HG03460 (cell line): Measurements from ENCODE around the gene TRO.

Experiments used
- ATAC-seq: cut with Tn5 transposase; IDR thresholded peaks from one replicate; pipeline ENCODE4 v1.9.1; 2021; ENCODE audit not compliant: unreplicated experiment

TRO gene

DNA sequence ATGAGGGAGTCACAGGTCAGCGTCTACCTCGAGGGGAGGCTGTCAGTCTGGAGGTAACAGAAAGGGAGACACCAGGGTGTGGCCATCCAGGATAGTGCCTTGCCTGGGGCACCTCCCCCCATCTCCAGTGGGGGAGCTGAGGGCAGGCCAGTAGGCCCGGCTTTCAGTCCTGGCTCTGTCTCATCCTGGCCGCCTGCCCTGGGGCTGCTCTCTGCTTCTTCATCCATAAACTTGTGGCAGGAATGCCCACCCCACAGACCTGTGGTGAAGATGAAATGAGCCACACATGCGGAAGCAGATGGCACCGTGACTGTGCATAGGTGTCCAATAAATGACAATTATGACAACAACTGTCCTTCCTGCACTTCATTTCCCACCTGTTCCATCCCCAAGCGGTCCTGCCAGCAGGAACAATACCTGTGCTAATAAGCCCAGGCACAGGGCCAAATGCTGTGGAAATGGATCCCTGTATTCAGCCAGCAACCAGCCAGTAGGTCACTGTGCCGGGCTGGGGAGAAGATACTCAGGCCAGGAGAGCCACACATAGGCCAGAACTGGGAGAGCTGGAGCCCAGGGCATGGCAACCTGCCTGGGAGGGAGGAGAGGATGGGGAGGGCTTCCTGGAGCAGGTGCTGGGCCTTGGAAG, 30.2 kb downstream of the TRO start:
- no peak for ATAC-seq

DNA sequence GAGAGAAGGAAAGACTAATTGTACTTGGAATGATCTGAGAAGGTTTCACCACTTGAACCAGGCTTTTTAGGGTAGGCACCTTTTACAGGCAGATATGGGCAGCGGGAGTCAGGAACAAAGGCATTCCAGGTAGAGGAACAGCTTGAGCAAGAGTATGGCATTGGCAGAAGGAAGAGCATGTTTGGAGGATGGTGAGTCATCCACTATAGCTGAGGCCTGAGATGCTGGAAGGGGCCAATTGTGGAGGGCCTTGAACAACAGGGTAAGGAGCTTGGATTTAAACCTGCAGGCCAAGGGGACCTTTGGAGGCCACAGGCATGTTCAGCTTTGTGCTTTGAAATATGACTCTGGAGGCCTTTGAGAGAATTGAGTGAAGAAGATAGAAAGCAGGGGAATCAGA, 41.1 kb downstream of the TRO start:
- no peak for ATAC-seq

DNA sequence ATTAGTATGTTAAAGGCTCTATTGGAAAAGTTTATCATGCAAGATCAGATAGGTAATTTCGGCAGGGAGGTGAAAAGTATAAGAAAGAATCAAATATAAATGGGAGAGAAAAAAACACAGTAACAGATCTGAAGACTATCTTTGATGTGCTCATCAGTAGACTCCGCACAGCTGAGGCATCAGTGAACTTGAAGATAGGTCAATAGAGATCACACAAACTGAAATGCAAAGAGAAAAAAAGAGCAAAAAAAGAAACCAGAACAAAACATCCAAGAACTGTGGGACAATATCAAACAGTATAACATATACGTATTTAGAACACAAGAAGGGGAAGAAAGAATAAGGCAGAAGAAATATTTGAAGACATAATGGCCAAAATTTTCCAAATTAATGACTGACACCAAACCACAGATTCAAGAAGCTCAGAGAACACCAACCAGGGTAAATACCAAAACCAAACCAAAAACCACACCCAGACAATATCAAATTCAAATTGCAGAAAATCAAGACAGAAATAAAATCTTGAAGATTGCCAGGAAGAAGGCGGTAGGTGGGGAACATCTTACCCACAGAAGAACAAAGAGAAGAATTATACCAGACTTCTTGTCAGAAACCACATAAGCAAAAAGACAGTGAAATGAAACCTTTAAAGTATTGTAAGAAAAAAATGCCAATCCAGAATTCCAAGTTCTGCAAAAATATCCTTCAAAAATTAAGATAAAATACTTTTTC, 44.3 kb downstream of the TRO start:
- ATAC-seq: no peak

DNA sequence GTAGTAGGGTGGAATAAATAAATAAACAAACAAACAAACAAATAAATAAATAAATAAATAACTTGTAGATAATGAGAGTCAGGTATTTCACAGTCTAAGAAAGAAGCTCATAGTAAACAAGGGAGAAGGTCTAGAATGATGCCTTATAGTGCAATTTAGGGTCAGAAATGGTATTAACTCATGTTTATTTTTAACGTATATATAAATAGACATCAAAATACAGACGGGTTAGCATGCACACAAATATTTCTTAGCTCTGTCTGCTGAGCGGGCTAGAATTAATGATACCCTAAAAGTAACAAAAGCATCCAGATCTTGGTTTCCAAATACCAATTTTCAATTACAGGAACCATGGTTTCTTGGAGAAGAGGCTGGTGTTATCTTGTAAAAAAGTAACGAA, 56.8 kb downstream of the TRO start:
- ATAC-seq: no peak

DNA sequence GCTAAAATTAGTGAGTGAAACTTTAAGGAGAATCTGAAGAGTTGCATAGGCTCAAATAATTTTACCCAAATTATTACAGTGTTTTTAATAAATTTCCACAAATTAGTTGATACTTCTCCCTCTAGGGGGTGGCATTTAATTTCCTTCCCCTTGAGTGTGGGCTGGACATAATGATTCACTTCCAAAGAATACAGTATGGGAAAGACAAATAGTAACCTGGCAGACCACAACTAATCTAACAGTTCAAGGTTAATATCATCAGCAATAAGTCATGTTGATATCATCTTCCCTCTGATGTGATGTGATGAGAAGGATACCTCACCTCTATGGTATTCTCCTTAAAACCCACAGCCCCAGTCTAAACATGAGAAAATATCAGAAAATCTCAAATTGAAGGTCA, 57.8 kb downstream of the TRO start:
- ATAC-seq: no peak

DNA sequence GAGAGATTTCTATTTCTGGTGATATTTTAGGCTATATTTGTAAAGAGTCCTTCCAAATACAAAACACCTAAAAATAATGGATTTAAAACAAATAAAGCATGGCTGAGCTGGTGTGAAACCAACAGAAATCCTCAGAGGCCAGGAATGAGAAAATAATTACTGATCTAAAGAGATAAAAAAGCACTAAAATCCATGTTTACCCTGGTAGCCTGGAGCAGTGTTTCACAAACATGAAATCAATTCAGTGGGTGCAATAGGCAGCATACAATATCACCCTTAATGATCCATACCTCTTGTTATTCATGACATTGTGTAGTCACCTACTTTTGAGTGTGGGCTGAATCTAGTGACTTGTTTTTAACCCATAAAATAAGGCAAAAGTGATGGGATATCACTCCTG, 58.8 kb downstream of the TRO start:
- no peak for ATAC-seq

DNA sequence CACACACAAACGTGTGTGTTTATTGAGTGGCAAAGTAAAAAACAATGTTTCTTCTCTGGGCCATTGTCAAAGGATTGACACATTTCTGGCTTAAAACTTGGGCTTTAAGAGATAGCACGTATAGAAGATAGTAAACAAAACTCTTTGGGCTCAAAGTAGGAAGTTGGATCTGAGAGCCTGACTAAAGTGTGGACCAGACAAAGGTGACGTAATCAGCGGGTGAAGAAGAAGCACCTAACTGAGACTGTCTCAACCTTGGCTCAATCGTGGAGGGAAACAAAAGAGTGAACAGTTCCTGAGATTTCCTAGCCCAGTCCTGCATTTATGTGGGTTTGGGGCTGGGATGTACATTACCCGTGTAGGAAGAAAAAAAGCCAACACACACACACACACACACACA, 59.7 kb downstream of the TRO start:
- ATAC-seq: no peak
